Ishikawa (cell line): Measurements from ENCODE around the gene SPOCK1.

Experiments used
- CEBPB ChIP-seq: IDR thresholded peaks from 2 replicates; pipeline ENCODE4 v1.6.1; 2012
- CREB1 ChIP-seq: IDR thresholded peaks from 2 replicates; pipeline ENCODE4 v1.6.1; 2012; ENCODE audit warnings: low read depth
- EGR1 ChIP-seq: IDR thresholded peaks from 2 replicates; pipeline ENCODE4 v1.6.1; 2012
- EP300 ChIP-seq: IDR thresholded peaks from 2 replicates; pipeline ENCODE4 v1.6.1; 2012; ENCODE audit warnings: borderline replicate concordance
- FOXM1 ChIP-seq: IDR thresholded peaks from 2 replicates; pipeline ENCODE4 v1.6.1; 2012; ENCODE audit warnings: low read depth, borderline replicate concordance
- NFIC ChIP-seq: IDR thresholded peaks from 2 replicates; pipeline ENCODE4 v1.6.1; 2012
- RAD21 ChIP-seq: IDR thresholded peaks from 2 replicates; pipeline ENCODE4 v1.6.1; 2012; ENCODE audit warnings: low read depth
- REST ChIP-seq: IDR thresholded peaks from 2 replicates; pipeline ENCODE4 v1.6.1; 2012; ENCODE audit warnings: low read depth, mild to moderate bottlenecking
- TAF1 ChIP-seq: IDR thresholded peaks from 2 replicates; pipeline ENCODE4 v1.6.1; 2012; ENCODE audit warnings: low read depth, mild to moderate bottlenecking
- TCF12 ChIP-seq: IDR thresholded peaks from 2 replicates; pipeline ENCODE4 v1.6.1; 2012; ENCODE audit warnings: low read depth
- TEAD4 ChIP-seq: IDR thresholded peaks from 2 replicates; pipeline ENCODE4 v1.6.1; 2012
- YY1 ChIP-seq: IDR thresholded peaks from 2 replicates; pipeline ENCODE4 v1.6.1; 2012; ENCODE audit warnings: low read depth
- ZBTB7A ChIP-seq: IDR thresholded peaks from 2 replicates; pipeline ENCODE4 v1.6.1; 2012; ENCODE audit warnings: low read depth
- TF ChIP-seq, protein P1 (sequence below): IDR thresholded peaks from 2 replicates; pipeline ENCODE4 v1.6.1; 2012
- TF ChIP-seq, protein P2 (sequence below): IDR thresholded peaks from 2 replicates; pipeline ENCODE4 v1.6.1; 2012

Gene SPOCK1

DNA sequence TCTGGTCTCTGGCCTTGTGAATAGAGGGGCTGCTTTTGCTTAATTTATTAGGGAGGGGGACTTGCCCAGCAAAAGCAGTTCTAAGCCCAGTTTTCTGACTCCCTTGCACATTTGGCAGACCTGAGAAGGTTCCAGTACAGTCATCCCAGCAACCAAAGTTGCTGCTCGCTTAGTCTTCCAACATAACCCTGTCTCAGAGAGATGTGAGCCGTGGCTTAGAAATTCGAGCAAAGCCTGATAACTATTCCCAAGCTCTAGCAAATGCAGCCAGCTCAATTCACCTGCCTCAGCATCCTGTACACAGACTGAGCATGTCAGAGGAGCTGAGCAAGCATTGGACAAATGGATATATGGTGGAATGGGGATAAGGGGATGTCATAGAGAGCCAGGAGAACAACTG, 401.9 kb downstream of the SPOCK1 start:
- TF ChIP-seq ZBTB7A (no peak), NFIC (no peak), FOXM1 (no peak)
- TF ChIP-seq, protein P1, sequence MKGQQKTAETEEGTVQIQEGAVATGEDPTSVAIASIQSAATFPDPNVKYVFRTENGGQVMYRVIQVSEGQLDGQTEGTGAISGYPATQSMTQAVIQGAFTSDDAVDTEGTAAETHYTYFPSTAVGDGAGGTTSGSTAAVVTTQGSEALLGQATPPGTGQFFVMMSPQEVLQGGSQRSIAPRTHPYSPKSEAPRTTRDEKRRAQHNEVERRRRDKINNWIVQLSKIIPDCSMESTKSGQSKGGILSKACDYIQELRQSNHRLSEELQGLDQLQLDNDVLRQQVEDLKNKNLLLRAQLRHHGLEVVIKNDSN, result no peak

DNA sequence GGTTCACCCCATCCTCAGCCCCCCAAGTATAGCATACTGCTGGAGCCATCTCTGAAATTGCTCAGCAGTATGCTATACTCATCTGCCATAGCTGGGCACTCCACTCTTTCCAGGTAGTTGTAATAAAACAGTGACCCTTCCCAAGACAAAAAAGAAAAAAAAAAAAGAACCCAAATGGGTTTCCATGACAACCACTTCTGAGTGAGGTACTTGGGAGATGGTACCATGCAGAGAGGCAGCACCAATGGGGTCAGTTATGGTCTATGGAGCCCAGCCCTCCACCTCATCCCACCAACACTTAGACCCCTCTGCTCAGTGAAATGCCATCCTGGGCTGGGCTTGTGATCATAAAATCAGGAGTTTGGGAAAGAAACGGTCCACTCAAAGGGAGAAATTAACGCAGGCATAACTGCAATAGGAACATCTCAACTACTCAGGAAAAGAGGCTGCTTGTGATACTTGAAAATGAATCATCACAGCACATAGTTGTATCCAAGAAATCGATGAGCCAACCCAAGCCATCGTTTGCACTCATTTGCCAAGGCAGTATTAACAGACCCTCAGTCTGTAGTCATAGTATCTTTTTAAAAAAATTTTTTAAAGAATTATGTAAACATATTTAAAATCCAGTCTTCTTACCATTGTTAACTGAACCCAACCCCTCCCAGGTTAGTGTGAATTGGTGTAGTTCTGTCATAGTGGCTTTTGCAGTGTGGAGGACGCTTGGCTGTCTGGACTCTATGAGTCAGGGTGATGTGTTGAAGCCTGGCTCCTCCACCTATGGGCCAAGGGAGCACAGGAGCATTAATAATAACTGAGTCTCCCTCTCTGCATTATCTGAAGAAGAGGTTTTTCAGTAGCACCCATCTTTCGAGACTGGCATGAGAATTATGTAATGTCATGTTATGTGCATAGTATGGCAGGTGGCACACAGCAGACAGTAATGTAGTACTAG, 402.7 kb downstream of the SPOCK1 start:
- TF ChIP-seq, protein P1, result no peak
- TF ChIP-seq RAD21, result no peak
- TF ChIP-seq ZBTB7A, result no peak
- no peak for TF ChIP-seq REST
- TF ChIP-seq, protein P2, sequence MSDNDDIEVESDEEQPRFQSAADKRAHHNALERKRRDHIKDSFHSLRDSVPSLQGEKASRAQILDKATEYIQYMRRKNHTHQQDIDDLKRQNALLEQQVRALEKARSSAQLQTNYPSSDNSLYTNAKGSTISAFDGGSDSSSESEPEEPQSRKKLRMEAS, result no peak

DNA sequence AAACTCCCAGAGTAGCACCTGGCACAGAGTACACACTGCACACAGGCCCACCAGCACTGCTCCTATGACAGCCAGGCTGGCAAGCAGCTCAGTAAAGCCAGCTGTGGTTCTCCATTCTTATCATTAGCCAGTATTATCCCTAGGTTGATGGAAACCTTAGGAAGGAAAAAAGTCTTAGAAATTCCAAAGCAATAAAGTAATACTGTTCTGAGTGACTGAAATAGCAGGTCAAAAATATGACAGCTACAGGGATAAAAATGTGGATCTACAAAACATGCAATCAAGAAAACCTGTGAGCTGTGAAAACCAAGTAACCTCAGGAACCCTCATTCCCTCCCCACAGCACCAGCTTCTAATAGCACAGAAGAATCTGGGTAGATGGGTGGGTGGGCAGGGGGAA, 403.5 kb downstream of the SPOCK1 start:
- TF ChIP-seq TCF12 (no peak), EP300 (no peak), ZBTB7A (no peak)

DNA sequence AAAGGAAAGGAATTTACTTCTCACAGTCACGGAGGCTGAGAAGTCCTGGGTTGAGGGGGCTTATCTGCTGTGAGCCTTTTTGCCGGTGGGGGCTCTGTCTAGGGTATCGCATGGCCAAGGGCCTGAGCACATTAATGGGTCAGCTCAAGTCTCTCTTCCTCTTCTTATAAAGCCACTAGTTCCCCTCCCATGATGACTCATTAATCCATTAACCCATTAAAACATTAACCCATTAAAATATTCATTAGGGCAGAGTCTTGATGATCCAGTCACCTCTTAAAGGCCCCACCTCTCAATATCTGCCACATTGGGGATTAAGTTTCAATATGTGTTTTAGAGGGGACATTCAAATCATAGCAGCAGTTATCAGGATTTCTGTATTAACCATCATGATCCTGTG, 406.3 kb downstream of the SPOCK1 start:
- TF ChIP-seq, protein P2, result no peak
- TF ChIP-seq RAD21, result no peak
- no peak for TF ChIP-seq EGR1
- no peak for TF ChIP-seq CEBPB
- TF ChIP-seq YY1, result no peak
- TF ChIP-seq TAF1, result no peak

DNA sequence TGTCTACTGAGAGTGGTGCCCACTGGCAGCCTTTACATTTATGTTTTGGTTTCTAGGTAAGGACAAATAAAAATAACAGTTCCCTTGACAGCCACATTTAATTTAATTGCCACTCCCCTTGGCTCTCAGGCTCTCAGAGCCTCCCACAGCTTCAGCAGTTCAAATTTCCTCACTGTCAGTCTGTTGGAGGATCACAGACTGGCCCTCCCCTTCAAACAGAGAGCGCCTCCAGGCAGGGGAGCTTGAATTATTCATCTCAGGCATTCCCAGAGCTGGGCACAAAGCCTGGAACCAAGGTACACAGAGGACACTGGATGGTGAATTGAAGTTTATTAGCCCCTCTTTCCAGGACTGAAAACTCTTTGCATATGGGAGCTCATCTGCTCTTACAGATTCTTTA, 407.7 kb downstream of the SPOCK1 start:
- TF ChIP-seq FOXM1, result no peak
- no peak for TF ChIP-seq YY1
- TF ChIP-seq TAF1, result no peak
- TF ChIP-seq, protein P1, result no peak
- TF ChIP-seq NFIC, result no peak
- TF ChIP-seq CEBPB, result no peak
- TF ChIP-seq EGR1, result no peak
- TF ChIP-seq, protein P2, result no peak

DNA sequence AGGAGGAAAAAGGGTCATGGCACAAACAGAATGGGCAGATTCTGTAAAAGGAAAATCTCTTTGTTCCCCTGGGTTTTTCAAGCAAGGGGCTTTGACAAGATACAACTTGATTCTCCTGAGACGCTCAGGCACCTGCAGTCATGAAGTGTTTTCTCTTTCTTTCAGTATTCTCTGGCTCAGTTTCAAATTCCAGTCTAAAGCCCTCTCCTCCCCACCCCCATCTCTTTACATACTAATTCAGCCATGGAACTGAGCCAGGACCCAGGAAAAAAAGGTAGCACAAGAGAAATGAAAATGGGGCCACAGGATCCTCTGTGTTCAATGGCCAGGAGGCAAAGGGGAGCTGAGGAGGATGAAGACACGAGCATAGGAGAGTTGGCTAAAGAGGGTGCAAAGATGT, 408.4 kb downstream of the SPOCK1 start:
- TF ChIP-seq CREB1 (no peak), EP300 (no peak), TEAD4 (no peak)
- TF ChIP-seq, protein P1, result no peak

- TF ChIP-seq RAD21, result no peak
Measured at GRCh38 chr5:137090151-137090550, 409.0 kb downstream of the SPOCK1 start.

GRCh38 chr5:137088175-137088574, 411.0 kb downstream of the SPOCK1 start:
- TF ChIP-seq TAF1 (no peak), REST (no peak), NFIC (no peak), EP300 (no peak), FOXM1 (no peak), TEAD4 (no peak), TCF12 (no peak), RAD21 (no peak), EGR1 (no peak), CEBPB (no peak), CREB1 (no peak), YY1 (no peak), ZBTB7A (no peak)
- TF ChIP-seq, protein P2, result no peak
- TF ChIP-seq, protein P1, result no peak
